SH-SY5Y (cell line): ENCODE results near the gene RNF167.

ENCODE experiments used
- GATA2 ChIP-seq: IDR thresholded peaks from 2 replicates; pipeline ENCODE4 v1.6.1; 2011; ENCODE audit warnings: mild to moderate bottlenecking, low read depth, low read length
- GATA3 ChIP-seq: IDR thresholded peaks from 2 replicates; pipeline ENCODE4 v1.6.1; 2011; ENCODE audit warnings: low read depth, mild to moderate bottlenecking, low read length, moderate library complexity

RNF167 gene

DNA sequence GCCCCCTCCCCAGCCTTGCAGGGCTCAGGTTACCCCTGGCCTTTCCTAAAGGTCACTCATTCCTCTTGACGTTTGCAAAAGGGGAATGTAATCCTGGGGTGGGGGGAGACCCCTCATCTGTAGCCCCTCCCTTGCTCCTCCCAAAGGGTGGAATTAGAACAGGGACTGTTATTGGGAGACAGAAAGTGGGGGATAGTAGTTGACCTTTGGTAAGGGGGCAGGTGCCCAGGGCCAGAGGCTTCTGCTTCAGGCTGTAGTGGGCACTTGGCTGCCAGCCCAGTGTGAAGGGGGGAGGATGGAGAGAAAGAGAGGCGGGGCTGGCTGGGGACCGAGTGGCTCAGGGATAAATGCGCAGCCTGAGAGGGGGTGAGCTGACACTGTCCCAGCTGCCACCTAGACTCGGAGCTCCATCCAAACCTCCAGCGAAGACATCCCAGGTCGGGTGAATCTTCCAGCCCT, 10.7 kb downstream of the RNF167 start, which contains the start of gene ENO3:
Gene ENO3, plus strand, starts transcription at position 374 of the 459 bp plus-strand sequence. CDS start 711 bp downstream, outside the sequence.
- TF ChIP-seq GATA2 (no peak), GATA3 (no peak)

DNA sequence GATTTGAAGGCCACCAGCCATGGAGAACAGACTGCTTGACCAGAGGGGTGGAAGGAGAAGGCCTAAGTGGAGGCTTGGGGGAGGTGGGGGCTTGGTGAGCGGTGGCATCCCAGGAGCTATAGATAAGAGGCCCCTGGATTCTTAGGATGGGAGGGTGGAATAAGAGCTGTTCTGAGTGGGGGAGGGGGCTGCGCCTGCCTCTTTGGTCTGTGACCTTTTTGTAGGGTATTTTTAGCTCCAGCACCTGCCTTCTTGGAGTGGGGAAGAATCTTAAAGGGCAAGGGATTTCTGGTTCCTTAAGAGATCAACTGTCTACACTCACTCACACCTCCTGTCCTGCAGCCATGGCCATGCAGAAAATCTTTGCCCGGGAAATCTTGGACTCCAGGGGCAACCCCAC, 11.4 kb downstream of the RNF167 start:
- no peak for TF ChIP-seq GATA2
- no peak for TF ChIP-seq GATA3

DNA sequence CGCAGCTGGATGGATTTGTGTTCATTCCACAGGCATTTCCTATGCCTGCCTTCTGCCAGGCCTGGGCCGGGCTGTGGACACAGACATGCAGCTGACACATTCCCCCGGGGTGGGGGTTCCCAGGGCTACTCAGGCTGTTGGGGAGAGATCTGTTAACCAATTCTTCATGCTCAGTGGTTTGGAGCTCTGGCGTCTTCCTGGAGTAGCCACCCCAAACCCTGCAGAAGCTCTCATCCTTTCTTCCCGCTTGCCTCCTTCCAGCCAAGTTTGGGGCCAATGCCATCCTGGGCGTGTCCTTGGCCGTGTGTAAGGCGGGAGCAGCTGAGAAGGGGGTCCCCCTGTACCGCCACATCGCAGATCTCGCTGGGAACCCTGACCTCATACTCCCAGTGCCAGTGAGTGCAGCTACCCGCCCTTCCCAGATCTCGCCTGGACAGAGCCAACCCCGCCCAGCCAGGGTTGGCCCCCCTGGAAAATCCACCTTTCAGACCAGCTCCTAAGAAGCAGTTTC, 13.4 kb downstream of the RNF167 start:
- TF ChIP-seq GATA2, result no peak
- TF ChIP-seq GATA3, result no peak

DNA sequence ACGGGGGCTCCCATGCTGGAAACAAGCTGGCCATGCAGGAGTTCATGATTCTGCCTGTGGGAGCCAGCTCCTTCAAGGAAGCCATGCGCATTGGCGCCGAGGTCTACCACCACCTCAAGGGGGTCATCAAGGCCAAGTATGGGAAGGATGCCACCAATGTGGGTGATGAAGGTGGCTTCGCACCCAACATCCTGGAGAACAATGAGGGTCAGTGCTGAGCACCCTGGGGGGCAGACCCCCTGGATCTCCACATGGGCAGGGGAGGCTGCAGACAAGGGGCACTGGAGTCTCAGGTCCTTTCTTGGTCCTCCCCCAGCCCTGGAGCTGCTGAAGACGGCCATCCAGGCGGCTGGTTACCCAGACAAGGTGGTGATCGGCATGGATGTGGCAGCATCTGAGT, 15.0 kb downstream of the RNF167 start:
- no peak for TF ChIP-seq GATA3
- no peak for TF ChIP-seq GATA2

DNA sequence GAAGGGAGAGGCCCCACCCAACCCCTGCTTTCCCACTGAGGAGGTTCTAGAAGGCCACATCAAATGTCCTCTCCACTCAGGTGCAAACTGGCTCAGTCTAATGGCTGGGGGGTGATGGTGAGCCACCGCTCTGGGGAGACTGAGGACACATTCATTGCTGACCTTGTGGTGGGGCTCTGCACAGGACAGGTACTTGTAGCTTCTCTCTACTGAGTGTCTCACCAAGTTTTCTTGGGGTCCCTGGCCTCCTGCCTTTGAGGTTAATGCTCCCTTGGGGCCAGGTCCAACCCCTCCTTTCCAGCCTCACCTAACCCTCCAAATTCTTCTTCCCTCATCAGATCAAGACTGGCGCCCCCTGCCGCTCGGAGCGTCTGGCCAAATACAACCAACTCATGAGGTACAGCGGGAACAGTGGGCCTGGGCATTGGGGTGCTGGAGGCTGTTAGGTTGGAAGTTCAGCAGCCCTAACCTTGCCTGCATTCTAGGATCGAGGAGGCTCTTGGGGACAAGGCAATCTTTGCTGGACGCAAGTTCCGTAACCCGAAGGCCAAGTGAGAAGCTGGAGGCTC, 16.5 kb downstream of the RNF167 start:
- TF ChIP-seq GATA3, result no peak
- TF ChIP-seq GATA2, result no peak

DNA sequence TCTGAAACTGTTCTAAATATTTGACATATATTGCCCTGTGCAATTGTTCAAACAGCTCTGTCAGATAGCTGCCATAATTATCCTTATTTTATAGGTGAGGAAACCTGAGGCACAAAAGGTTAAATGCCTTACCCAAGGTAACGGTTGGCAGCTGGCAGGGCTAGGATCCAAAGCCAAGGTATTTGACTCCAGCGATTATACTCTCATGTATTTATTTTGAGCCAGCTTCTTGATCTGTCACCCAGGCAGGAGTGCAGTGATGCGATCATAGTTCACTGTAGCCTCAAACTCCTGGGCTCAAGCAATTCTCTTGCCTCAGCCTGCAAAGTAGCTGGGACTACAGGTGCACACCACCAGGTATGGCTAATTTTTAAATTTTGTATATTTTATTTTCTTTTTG, 18.0 kb downstream of the RNF167 start:
- no peak for TF ChIP-seq GATA2
- no peak for TF ChIP-seq GATA3

DNA sequence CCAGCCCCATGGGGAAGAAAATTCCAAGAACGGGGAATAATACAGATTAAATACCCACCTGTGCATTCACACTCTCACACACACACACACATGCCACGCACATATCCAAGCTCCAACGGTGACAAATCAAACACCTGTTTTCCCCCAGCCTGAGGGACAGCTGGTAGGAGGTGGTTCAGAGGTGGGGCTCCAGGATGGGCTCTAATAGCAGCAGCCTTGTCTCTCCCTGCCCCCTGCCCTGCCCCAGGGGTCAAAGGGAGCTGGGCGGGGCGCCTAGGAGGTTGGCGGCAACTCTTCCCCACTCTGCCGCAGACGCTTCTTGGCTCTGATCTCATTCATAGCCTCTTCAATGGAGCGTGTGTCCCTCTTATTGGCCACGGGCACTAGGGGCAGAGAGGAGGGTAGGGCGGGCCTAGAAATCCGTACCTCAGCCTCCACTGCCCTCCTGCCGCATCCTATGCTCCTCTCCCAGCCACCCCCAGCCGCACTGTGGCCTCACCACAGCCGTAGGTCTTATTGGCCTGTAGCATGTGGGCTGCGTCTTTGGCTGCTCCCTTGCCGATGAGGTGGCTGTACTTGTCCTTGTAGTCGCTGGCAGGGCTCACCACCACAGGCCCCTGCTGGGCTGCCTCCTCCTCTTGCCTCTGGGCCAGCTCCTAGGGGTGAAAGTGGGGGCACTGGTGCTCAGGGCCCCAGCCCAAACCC, 19.3 kb downstream of the RNF167 start:
- TF ChIP-seq GATA2 (no peak), GATA3 (no peak)

DNA sequence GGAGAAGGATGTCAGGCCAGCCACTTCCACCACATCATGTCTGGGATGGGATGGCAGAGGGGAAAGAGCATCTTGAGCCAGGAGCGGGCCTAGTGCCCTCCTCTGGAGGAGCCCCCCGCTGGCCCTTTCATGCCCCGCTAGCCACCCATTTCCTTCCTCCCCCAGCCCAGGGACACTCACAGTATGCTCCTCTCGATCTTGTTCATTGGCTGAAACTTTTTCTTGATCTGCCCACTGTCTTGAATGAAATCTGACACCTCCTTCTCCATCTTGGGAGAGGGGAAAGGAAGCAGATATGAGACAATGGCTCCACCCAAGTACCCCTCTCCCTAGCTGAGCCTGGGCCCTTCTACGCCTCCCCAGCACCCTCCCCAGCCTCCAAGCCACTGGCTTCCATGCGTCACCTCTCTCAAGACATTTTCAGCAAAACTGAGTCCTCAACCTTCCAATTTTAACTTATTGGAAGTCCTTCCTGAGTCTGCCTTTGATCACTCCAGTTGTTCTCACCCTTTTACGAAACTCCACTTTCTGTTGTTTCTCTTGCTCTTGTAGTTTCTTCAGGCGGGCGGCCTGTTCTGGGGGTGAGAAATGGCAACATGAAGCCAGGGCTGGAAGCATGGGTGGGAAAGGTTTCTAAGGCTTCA, 20.3 kb downstream of the RNF167 start:
- TF ChIP-seq GATA3 (no peak), GATA2 (no peak)

DNA sequence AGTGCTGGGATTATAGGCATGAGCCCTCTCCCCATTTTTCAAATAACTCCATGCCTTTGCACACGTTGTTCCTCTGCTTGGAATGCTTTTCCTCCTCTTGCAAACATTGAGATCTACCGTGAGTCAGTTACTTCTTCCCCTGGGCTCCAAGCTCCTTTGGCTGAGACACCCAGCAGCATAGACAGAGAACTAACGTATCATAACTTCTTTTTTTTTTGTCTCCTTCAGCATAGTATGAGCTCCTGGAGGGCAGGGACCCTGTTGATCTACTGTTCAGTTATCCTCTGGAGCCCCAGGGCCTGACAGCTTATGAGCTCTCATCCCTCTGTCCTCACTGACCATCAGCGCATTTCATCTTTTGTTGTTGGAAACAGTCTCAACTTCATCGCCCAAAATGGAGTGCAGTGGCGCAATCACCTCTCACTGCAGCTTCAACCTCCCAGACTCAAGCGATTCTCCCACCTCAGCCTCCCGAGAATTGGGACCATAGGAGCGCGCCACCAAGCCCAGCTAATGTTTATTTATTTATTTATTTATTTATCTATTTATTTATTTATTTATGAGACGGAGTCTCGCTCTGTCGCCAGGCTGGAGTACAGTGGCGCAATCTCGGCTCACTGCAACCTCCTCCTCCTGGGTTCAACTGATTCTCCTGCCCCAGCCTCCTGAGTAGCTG, 25.4 kb downstream of the RNF167 start:
- TF ChIP-seq GATA2 (no peak), GATA3 (no peak)

DNA sequence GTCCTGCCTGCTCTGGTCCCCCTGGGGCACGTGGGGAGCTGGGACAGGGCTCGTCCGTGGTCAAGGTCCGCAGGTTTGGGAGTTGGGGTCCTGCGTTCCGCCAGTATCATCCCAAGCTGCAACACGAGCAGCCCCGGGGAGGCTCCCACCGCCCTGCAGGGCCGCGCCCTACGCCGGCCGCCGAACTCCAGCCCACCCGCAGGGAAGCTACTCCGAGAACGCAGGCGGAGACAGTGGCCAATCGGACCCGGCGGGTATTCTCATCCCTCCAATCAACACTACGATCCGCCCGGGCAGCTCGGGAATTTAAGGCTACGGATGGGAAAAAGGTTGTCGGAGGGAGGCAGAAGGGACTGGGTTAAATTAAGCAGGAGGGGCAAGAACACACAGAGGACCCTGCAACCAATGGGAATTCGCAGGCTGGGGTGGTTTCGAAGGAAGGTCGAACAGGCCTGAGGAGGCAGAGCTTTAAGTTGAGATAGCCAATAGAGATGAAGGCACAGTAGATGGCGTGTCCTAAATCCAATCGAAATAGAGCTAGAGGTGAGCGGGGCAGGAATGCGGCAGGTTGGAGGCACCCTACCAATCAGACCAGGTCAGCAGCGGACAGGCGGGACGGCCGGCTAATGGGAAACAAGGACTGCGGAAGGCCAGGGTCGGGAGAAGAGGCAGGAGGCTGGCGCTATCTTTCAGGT, 26.9 kb downstream of the RNF167 start:
- TF ChIP-seq GATA3 (no peak), GATA2 (no peak)

DNA sequence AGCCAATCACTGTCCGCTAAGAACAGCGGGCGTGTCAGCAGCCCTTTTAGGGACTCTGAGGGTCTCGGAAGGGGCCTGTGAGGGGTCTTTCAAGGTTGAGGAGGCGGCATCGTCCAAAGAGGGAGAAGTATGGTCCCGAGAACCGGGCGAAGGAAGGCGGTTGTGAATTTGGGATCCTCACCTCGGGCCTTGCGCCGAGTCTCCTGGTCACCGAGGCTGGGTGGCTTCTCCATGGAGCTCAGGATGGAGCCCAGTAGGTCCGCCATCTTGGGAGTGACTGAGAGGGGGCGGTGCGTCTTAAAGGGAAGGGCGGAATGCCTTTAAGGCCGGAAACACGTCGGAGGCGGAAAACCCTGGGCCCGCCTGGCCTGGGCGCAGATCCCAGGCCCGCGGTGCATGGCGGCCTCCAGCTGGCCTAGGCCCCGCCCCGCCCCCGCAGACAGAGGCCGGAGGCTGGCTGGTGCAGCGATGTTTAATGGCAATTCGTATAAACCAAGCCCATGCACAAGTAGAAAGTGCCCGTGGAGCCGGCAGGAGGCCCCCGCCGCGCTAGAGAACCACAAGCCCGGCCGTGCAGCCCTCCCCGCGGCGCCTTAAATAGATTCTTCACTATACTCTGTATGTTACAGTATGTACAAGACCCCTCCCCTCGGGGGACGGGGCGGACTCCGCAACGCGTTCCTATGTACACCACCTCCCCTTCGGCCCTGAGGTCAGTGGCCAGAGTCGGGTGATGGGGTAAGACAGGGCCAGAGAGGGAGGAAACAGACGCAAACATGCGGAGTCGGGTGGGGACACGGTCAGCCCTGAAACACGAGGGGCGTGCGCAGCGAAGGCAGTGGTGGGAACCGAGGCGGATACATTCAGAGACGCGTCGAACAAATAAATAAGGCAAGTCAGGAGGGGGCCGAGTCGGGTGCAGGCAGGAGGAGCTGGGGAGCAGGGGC, 27.7 kb downstream of the RNF167 start, which contains the start of gene SPAG7:
Gene SPAG7, minus strand, starts transcription at position 279 of the 947 bp plus-strand sequence. Its CDS starts 13 bp downstream, at position 266.
- no peak for TF ChIP-seq GATA3
- no peak for TF ChIP-seq GATA2

DNA sequence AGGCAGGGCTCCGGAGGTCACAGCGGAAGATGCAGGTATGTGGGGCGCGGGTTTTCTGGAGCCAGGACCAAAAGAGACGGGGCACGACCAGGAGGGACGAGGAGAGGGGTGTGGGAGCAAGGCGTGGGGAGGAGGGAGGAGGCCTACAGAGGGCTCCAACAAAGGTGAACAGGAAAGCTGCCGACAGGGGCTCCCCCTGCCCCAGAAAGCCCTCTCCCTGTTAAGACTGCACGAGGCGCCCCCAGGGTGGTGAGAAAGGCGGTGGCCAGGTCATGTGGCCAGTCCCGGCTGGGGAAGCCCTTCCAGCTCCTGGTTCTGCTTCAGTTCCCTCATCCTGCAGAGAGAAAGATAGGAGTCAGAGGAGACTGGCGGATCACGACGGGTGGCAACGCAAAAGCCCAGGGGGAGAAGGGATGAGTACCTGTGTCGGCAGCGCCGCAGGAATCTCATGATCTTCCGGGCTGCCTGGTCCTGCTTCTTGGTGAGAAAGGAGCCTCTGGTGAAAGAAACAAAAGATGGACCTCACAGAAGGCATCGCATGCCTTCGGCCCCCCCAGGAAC, 28.5 kb downstream of the RNF167 start:
- TF ChIP-seq GATA2, result no peak
- no peak for TF ChIP-seq GATA3
